ENCODE data around the gene SNX9.
"Not testable (repeated sequence)": the region's sequence is repeated elsewhere in the genome, so short reads cannot be mapped to it uniquely, and the experiment has no call there.

SNX9 gene

GRCh38 chr6:157929076-157929475, 106.0 kb downstream of the SNX9 start:
- DNase-seq = no peak

GRCh38 chr6:157929765-157930319, 106.8 kb downstream of the SNX9 start:
- DNase-seq = no peak

- no peak for DNase-seq
Measured at GRCh38 chr6:157935786-157936185, 112.7 kb downstream of the SNX9 start.

- peak; percentile 3 for DNase-seq
Measured at GRCh38 chr6:157937318-157937717, 114.3 kb downstream of the SNX9 start.

- DNase-seq = peak; percentile 6
Measured at GRCh38 chr6:157937916-157938315, 114.9 kb downstream of the SNX9 start.

- DNase-seq = not testable (repeated sequence)
Measured at GRCh38 chr6:157940375-157941036, 117.5 kb downstream of the SNX9 start.

- DNase-seq = no peak
Measured at GRCh38 chr6:157941101-157941863, 118.2 kb downstream of the SNX9 start.

- DNase-seq = no peak
Measured at GRCh38 chr6:157942351-157942750, 119.3 kb downstream of the SNX9 start.

GRCh38 chr6:157943249-157943963, 120.4 kb downstream of the SNX9 start:
- DNase-seq = no peak

- DNase-seq = no peak
Measured at GRCh38 chr6:157943964-157944283, 120.9 kb downstream of the SNX9 start.

- no peak for DNase-seq
Measured at GRCh38 chr6:157944983-157945931, 122.2 kb downstream of the SNX9 start.

GRCh38 chr6:157946053-157946617, 123.1 kb downstream of the SNX9 start:
- DNase-seq = no peak

GRCh38 chr6:157946865-157947532, 124.0 kb downstream of the SNX9 start:
- DNase-seq = no peak

GRCh38 chr6:157950899-157951298, 127.9 kb downstream of the SNX9 start:
- not testable (repeated sequence) for DNase-seq

- no peak for DNase-seq
Measured at GRCh38 chr6:157951828-157952227, 128.8 kb downstream of the SNX9 start.

- no peak for DNase-seq
Measured at GRCh38 chr6:157952861-157953351, 129.9 kb downstream of the SNX9 start.

GRCh38 chr6:157953580-157954091, 130.6 kb downstream of the SNX9 start:
- peak; percentile 20 for DNase-seq

GRCh38 chr6:157954150-157955117, 131.4 kb downstream of the SNX9 start:
- DNase-seq = no peak

GRCh38 chr6:157955675-157956074, 132.6 kb downstream of the SNX9 start:
- DNase-seq = no peak
